ENCODE measurements around the gene RNF6.

RNF6 gene

DNA sequence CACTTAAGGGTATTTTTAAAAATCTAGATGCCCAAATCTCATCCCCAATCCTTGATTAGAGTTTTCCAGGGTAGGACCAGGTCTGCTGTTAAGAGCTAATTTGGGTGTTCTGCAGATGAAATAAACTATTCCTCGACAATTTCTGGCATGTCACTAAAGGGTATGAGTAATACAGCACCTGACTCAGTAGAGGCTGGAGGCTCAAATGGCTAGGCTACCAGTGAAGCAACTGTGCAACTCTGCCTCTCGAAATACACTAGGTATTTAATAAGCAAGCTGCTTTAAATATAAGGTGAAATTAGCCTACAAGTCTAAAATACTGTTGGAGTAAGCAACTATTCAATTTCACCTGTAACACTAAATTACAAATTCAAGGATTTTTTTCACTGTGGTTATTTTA, 1.5 kb downstream of the RNF6 start:
- Histone ChIP-seq H3K9ac (ENCODE audit: low read length) (no peak overlapping the region), H3K27me3 (ENCODE audit: control insufficient read depth, insufficient read depth, low read length) (no peaks in the 10 kb centered on the region), H3K4me1 (ENCODE audit: control insufficient read depth, insufficient read depth, low read length) (peaks cover 4% of the 10 kb centered on the region), H3K4me3 (ENCODE audit: low read length) (peak overlapping the region; percentile 39), H3K27ac (ENCODE audit: low read depth, low read length) (no peak overlapping the region), H3K36me3 (ENCODE audit: control insufficient read depth, insufficient read depth, low read length) (peaks cover 8% of the 10 kb centered on the region)

DNA sequence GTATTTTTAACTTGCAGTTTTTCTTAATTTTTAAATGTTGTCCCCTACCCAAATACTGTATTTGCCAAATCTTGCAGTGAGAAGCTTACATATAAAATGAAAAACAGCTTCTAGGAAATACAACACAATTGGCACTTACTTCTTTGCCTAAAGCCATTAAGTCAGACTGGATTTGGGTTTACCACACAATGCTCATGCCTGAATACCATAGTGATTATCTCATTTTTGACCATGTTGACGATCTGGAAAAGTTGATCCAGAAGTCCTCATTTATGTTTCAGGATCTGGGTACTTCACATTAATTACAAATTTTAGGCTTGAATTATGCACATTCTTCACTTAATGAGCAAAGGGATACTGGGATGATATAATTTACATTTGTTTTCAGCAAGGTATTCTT, 2.4 kb downstream of the RNF6 start:
- Histone ChIP-seq H3K27ac (ENCODE audit: low read depth, low read length) (no peak overlapping the region), H3K4me3 (ENCODE audit: low read length) (no peak overlapping the region), H3K9ac (ENCODE audit: low read length) (no peak overlapping the region), H3K27me3 (ENCODE audit: control insufficient read depth, insufficient read depth, low read length) (no peaks in the 10 kb centered on the region), H3K4me1 (ENCODE audit: control insufficient read depth, insufficient read depth, low read length) (peaks cover 4% of the 10 kb centered on the region), H3K36me3 (ENCODE audit: control insufficient read depth, insufficient read depth, low read length) (peaks cover 13% of the 10 kb centered on the region)

- Histone ChIP-seq H3K9ac (ENCODE audit: low read length) (no peak overlapping the region), H3K27me3 (ENCODE audit: control insufficient read depth, insufficient read depth, low read length) (no peaks in the 10 kb centered on the region), H3K4me3 (ENCODE audit: low read length) (no peak overlapping the region), H3K36me3 (ENCODE audit: control insufficient read depth, insufficient read depth, low read length) (peaks cover 28% of the 10 kb centered on the region), H3K4me1 (ENCODE audit: control insufficient read depth, insufficient read depth, low read length) (peaks cover 4% of the 10 kb centered on the region), H3K27ac (ENCODE audit: low read depth, low read length) (no peak overlapping the region)
Measured at GRCh38 chr13:26216042-26216441, 6.1 kb downstream of the RNF6 start.

DNA sequence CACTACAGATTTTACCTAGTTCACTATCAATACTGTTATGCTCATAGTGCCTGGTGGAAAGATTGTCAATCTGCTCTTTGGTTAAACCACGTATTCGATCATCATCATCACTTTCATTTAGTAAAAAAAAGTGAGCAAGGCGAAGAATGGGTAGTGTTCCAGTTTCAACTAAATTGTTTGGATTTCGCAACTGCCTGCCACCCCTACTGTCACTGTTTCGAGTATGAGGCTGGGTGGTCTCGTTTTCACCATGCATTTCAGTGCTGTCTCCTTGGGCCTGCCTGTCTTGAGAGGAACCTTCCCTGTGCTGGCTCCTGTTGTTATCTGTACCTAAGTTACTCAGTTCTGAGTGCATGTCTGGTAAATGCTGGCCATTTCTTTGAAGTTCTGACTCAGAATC, 8.1 kb downstream of the RNF6 start:
- H3K36me3 ChIP-seq (ENCODE audit: control insufficient read depth, insufficient read depth, low read length): peaks cover 26% of the 10 kb centered on the region
- no peaks in the 10 kb centered on the region for H3K4me1 ChIP-seq (ENCODE audit: control insufficient read depth, insufficient read depth, low read length)
- H3K4me3 ChIP-seq (ENCODE audit: low read length): no peak overlapping the region
- H3K9ac ChIP-seq (ENCODE audit: low read length): no peak overlapping the region
- no peak overlapping the region for H3K27ac ChIP-seq (ENCODE audit: low read depth, low read length)
- no peaks in the 10 kb centered on the region for H3K27me3 ChIP-seq (ENCODE audit: control insufficient read depth, insufficient read depth, low read length)

DNA sequence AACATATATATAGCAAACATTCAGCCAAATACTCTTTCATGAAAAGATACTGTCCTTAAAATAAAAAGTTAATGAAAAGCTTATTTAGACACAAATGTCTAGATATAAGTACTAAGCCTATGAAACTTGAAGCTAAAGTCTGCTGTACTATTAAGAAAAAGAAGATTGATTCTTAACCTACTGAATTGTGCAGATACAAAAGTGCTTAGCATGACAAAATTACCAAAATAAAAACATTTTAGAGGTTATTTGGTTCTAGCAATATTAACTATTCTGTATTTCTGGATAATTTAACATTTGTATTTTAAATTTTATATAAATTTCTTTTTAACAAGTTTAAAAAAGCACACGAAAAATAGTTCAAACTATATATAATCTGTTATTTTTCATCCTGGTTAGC, 8.8 kb downstream of the RNF6 start:
- Histone ChIP-seq H3K27ac (ENCODE audit: low read depth, low read length) (no peak overlapping the region), H3K27me3 (ENCODE audit: control insufficient read depth, insufficient read depth, low read length) (no peaks in the 10 kb centered on the region), H3K4me3 (ENCODE audit: low read length) (no peak overlapping the region), H3K36me3 (ENCODE audit: control insufficient read depth, insufficient read depth, low read length) (peaks cover 29% of the 10 kb centered on the region), H3K9ac (ENCODE audit: low read length) (no peak overlapping the region), H3K4me1 (ENCODE audit: control insufficient read depth, insufficient read depth, low read length) (no peaks in the 10 kb centered on the region)

DNA sequence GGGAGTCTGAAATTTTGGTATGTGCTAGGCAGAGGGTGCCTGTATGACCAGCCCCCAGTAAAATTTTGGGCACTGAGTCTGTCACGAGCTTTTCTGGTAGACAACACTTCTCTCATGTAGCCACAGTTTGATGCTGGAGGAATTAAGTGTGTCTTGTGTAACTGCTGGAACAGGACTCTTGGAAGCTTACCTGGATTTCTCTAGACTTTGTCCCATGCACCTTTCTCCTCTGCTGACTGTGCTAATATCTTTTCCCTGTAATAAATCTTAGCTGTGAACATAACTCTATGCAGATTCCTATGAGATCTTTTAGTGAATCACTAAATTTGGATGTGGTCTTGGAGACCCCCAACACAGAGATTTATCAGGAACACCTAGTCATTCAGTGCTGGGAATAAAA, 13.8 kb downstream of the RNF6 start:
- H3K27ac ChIP-seq (ENCODE audit: low read depth, low read length): no peak overlapping the region
- no peaks in the 10 kb centered on the region for H3K27me3 ChIP-seq (ENCODE audit: control insufficient read depth, insufficient read depth, low read length)
- H3K4me1 ChIP-seq (ENCODE audit: control insufficient read depth, insufficient read depth, low read length): no peaks in the 10 kb centered on the region
- no peak overlapping the region for H3K9ac ChIP-seq (ENCODE audit: low read length)
- H3K36me3 ChIP-seq (ENCODE audit: control insufficient read depth, insufficient read depth, low read length): peaks cover 11% of the 10 kb centered on the region
- no peak overlapping the region for H3K4me3 ChIP-seq (ENCODE audit: low read length)

DNA sequence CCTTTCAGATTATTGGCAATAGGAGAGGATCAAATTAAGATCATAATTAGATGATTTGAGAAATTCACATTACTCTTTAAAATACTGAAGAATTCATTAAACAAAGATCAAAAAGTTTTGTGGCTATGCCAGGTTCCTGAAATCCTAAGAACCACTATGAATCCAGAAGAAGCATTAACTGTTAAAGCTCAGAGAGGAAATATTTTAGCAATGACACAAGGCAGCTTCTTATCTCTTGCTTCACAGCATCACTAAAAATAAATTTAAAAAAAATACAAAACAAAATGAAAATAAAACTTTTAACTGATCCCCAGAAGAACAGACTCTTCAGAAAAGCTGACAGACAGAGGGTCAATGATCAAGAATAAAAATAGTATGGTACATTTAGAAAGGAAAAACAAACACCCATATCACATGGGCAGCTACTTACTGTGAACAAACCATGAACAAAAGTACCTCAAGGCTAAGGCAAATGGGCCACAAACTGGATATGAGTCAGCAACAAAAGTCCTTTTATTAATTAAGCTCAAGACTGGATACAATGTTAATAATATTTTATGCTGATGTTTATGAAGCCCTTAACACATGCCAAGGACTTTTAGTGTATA, 19.6 kb downstream of the RNF6 start:
- H3K27me3 ChIP-seq (ENCODE audit: control insufficient read depth, insufficient read depth, low read length): no peaks in the 10 kb centered on the region
- H3K4me1 ChIP-seq (ENCODE audit: control insufficient read depth, insufficient read depth, low read length): no peaks in the 10 kb centered on the region
- H3K27ac ChIP-seq (ENCODE audit: low read depth, low read length): no peak overlapping the region

DNA sequence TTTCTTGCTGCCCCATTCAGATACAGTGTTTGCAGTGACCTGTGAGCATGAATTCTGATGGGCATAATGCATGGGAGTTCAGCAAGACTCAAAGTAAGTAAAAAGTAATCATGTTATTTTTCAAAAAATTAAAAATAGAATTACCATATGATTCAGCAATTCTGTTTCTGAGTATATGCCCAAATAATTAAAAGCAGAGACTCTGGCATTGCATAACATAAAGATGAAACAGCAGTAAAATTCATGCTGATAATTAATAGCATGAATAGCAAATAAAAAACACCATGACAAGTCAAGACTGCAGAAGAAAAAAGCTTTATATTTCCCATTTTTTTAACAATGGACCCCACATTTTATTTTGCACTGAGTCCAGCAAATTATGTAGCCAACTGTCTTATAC, 21.3 kb downstream of the RNF6 start:
- Histone ChIP-seq H3K4me1 (ENCODE audit: control insufficient read depth, insufficient read depth, low read length) (no peaks in the 10 kb centered on the region), H3K36me3 (ENCODE audit: control insufficient read depth, insufficient read depth, low read length) (no peaks in the 10 kb centered on the region), H3K27me3 (ENCODE audit: control insufficient read depth, insufficient read depth, low read length) (no peaks in the 10 kb centered on the region)

More for the DNA sequence above, 19.6 kb downstream of the RNF6 start:
- Histone ChIP-seq H3K36me3 (ENCODE audit: control insufficient read depth, insufficient read depth, low read length) (no peaks in the 10 kb centered on the region), H3K9ac (ENCODE audit: low read length) (no peak overlapping the region), H3K4me3 (ENCODE audit: low read length) (no peak overlapping the region)

GRCh38 chr13:26198116-26198515, 24.0 kb downstream of the RNF6 start:
- no peaks in the 10 kb centered on the region for H3K27me3 ChIP-seq (ENCODE audit: control insufficient read depth, insufficient read depth, low read length)

More for the DNA sequence above, 21.3 kb downstream of the RNF6 start:
- Histone ChIP-seq H3K27ac (ENCODE audit: low read depth, low read length) (no peak overlapping the region), H3K9ac (ENCODE audit: low read length) (no peak overlapping the region), H3K4me3 (ENCODE audit: low read length) (no peak overlapping the region)

GRCh38 chr13:26197298-26197697, 24.8 kb downstream of the RNF6 start:
- H3K9ac ChIP-seq (ENCODE audit: low read length): no peak overlapping the region
- no peak overlapping the region for H3K27ac ChIP-seq (ENCODE audit: low read depth, low read length)
- no peaks in the 10 kb centered on the region for H3K36me3 ChIP-seq (ENCODE audit: control insufficient read depth, insufficient read depth, low read length)
- no peak overlapping the region for H3K4me3 ChIP-seq (ENCODE audit: low read length)
- no peaks in the 10 kb centered on the region for H3K27me3 ChIP-seq (ENCODE audit: control insufficient read depth, insufficient read depth, low read length)
- H3K4me1 ChIP-seq (ENCODE audit: control insufficient read depth, insufficient read depth, low read length): no peaks in the 10 kb centered on the region

More at GRCh38 chr13:26198116-26198515, 24.0 kb downstream of the RNF6 start:
- Histone ChIP-seq H3K27ac (ENCODE audit: low read depth, low read length) (no peak overlapping the region), H3K36me3 (ENCODE audit: control insufficient read depth, insufficient read depth, low read length) (no peaks in the 10 kb centered on the region), H3K4me3 (ENCODE audit: low read length) (no peak overlapping the region), H3K9ac (ENCODE audit: low read length) (no peak overlapping the region), H3K4me1 (ENCODE audit: control insufficient read depth, insufficient read depth, low read length) (no peaks in the 10 kb centered on the region)

- Histone ChIP-seq H3K4me1 (ENCODE audit: control insufficient read depth, insufficient read depth, low read length) (no peaks in the 10 kb centered on the region), H3K27me3 (ENCODE audit: control insufficient read depth, insufficient read depth, low read length) (no peaks in the 10 kb centered on the region), H3K36me3 (ENCODE audit: control insufficient read depth, insufficient read depth, low read length) (no peaks in the 10 kb centered on the region), H3K4me3 (ENCODE audit: low read length) (peak overlapping the region; percentile 56), H3K27ac (ENCODE audit: low read depth, low read length) (no peak overlapping the region), H3K9ac (ENCODE audit: low read length) (no peak overlapping the region)
Measured at GRCh38 chr13:26186995-26187394, 35.1 kb downstream of the RNF6 start.

DNA sequence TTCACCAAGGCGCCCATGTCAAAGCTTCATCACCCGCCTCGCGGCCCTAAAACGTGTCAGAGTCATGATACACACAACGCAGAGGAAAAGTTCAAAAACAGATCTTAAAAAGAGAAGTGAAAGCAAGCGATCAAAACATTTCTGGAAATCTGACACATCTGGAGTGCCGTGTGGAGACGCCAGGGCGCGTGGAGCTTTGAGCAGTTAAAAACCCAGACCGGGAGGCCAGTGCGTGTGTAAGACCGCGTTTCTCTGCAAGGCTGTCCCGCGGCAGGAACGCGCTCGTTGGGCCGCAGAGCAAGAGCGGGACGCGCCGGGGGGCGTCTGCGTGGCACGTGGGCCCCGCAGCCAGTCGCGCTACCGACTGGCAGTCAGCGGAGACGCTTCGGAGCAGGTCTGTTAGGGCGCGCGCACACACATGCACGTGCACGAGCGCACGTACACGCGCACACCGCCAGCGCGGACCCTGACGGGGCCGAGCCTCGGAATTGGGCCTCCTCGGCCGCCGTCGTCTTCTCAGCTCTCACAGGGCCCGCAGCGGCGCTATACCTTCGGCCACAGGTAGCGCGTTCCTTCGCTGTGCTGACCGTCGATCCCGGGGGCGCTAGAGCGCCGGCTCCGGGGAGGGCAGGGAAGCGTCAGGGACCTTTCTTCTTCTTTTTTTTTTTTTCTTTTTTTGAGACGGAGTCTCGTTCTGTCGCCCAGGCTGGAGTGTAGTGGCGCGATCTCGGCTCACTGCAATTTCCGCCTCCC, 35.8 kb downstream of the RNF6 start:
- H3K36me3 ChIP-seq (ENCODE audit: control insufficient read depth, insufficient read depth, low read length): no peaks in the 10 kb centered on the region
- H3K27me3 ChIP-seq (ENCODE audit: control insufficient read depth, insufficient read depth, low read length): no peaks in the 10 kb centered on the region
- peak overlapping the region; percentile 71 for H3K9ac ChIP-seq (ENCODE audit: low read length)
- H3K27ac ChIP-seq (ENCODE audit: low read depth, low read length): peak overlapping the region; percentile 78
- peak overlapping the region; percentile 93 for H3K4me3 ChIP-seq (ENCODE audit: low read length)
- H3K4me1 ChIP-seq (ENCODE audit: control insufficient read depth, insufficient read depth, low read length): no peaks in the 10 kb centered on the region

DNA sequence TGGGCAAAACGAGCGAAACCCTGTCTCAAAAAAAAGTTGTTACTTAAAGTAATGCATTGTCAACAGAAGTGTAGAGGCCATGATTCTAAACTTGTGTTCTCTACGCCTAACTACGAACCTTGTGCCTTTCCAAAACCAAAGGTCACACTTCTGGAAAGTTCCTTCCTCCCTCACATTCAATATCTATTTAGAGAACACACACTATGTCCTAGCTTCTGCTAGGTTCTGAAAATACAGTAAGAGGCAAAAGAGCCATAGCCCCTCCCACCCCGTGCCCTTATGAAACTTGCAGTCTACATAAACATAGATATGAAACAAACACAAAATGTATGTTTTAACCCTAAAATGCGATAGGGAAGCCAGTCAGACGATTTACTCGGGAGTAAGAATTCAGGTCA, 36.4 kb downstream of the RNF6 start:
- Histone ChIP-seq H3K36me3 (ENCODE audit: control insufficient read depth, insufficient read depth, low read length) (no peaks in the 10 kb centered on the region), H3K27ac (ENCODE audit: low read depth, low read length) (peak overlapping the region; percentile 78), H3K27me3 (ENCODE audit: control insufficient read depth, insufficient read depth, low read length) (no peaks in the 10 kb centered on the region), H3K4me1 (ENCODE audit: control insufficient read depth, insufficient read depth, low read length) (no peaks in the 10 kb centered on the region), H3K9ac (ENCODE audit: low read length) (no peak overlapping the region), H3K4me3 (ENCODE audit: low read length) (peak overlapping the region; percentile 93)

All from rectal smooth muscle tissue (tissue), 1 donor.